IPS-18a (cell line): ENCODE measurements around the gene SIRT7.

ENCODE experiments used
- H3K27ac ChIP-seq: one replicate; pipeline ENCODE4 v1.5.1; 2013; ENCODE audit warnings: low read length
- H3K27me3 ChIP-seq: one replicate; pipeline ENCODE4 v1.6.1; 2013; ENCODE audit warnings: mild to moderate bottlenecking, low read length; ENCODE audit not compliant: control insufficient read depth, insufficient read depth
- H3K36me3 ChIP-seq: one replicate; pipeline ENCODE4 v1.6.1; 2013; ENCODE audit warnings: low read depth, low read length; ENCODE audit not compliant: control insufficient read depth
- H3K4me1 ChIP-seq: one replicate; pipeline ENCODE4 v1.6.1; 2013; ENCODE audit warnings: low read depth, low read length; ENCODE audit not compliant: control insufficient read depth
- H3K4me3 ChIP-seq: one replicate; pipeline ENCODE4 v1.5.1; 2013; ENCODE audit warnings: low read length
- H3K9ac ChIP-seq: one replicate; pipeline ENCODE4 v1.6.1; 2013; ENCODE audit warnings: mild to moderate bottlenecking, low read length, moderate library complexity
- H3K9me3 ChIP-seq: one replicate; pipeline ENCODE4 v1.6.1; 2013; ENCODE audit warnings: low read depth, low read length; ENCODE audit not compliant: control insufficient read depth

Gene SIRT7

DNA sequence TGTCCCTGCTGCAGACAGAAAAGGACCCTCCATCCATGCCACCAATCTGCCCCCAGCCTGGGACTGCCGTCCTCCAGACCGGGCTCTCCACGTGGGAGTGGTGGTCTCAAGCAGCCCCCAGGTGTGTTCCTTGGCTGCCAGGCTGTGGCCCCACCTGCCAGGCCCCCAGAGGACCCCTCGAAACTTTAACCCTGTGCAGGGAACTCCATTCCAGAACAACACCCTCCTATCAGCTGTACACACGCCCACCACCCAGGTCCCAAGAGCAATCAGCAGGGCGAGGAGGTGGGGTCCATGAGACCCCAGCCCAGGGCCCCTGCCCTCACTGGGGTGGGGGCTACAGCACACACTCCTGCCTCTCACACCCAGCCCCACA lies 17.7 kb upstream of the SIRT7 start:
- Histone ChIP-seq H3K27me3 (peaks cover 7% of the 10 kb centered on the region), H3K27ac (no peak overlapping the region), H3K4me1 (no peaks in the 10 kb centered on the region), H3K36me3 (peaks cover 3% of the 10 kb centered on the region), H3K9ac (no peak overlapping the region), H3K4me3 (no peak overlapping the region), H3K9me3 (no peaks in the 10 kb centered on the region)

DNA sequence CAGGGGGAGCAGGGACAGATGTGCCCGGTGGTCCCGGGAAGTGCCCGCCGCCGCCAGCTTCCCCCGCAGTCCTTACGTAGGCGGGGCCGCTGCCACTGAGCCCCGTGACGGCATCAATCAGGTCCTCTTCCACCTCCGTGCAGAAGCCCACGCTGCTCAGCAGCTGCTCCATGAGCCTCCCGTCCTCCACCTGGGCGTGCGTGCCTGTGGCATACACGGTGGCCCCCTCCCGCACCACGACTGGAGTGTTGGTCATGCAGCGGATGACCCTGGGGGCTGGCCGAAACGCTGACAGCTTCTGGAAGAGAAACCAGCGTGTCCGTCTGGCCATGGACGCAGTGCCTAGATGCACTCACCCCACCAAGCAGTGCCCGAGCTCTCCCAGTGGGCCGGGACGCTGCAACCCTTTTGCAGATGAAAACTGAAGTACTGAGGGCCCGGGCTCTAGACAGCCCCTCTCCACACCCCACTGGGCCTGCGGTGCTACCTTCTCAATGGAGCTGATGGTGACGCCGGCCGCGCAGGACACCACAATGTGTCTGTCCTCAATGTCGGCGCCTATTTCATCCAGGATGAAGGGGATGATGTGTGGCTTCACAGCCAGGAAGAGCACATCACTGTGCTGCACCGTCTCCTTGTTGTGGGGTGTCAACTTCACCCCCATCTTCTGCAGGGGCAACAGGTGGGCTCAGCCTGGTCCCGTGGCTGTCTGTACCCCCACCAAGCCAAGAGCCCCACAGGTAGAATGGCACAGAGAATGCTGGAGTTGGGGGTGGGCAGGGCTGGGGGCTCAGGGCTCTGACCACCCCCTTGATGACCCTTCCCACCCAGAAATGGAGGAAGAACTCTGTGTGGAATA lies 17.1 kb upstream of the SIRT7 start:
- H3K9me3 ChIP-seq: no peaks in the 10 kb centered on the region
- H3K4me3 ChIP-seq: no peak overlapping the region
- H3K27ac ChIP-seq: no peak overlapping the region
- peaks cover 7% of the 10 kb centered on the region for H3K27me3 ChIP-seq
- H3K4me1 ChIP-seq: no peaks in the 10 kb centered on the region
- no peak overlapping the region for H3K9ac ChIP-seq
- H3K36me3 ChIP-seq: peaks cover 3% of the 10 kb centered on the region

DNA sequence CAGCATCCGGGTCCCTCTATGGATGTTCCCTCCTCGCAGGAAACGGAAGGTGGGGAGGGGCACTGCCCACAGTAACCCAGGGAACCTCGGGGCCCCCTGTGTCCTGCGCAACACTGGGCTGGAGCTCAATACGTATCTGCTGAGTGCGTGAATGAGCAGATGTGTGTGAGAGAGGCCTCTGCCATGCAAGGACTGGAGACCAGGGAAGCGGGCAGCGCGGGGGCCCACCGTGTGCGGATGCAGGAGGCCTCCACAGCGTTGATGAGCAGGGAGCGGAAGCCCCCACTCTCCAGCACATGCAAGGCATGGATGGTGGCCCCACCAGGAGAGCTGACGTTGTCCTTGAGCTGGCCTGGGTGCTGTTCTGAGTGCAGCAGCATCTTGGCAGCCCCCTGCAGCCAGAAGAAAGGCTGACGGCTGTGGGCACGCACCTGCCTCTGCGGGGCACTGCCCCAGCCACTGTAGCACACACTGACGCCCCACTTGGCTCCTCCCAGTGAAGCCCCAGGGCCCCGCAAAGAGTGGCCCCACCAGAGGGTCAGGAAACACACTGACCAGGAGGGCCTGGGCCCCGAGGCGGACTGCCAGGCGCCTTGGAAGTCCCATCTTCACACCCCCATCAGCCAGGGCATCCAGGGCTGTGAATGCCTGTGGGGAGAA lies 16.3 kb upstream of the SIRT7 start:
- Histone ChIP-seq H3K4me1 (no peaks in the 10 kb centered on the region), H3K4me3 (no peak overlapping the region), H3K9ac (no peak overlapping the region), H3K36me3 (peaks cover 3% of the 10 kb centered on the region), H3K27me3 (peaks cover 11% of the 10 kb centered on the region), H3K9me3 (no peaks in the 10 kb centered on the region), H3K27ac (no peak overlapping the region)

DNA sequence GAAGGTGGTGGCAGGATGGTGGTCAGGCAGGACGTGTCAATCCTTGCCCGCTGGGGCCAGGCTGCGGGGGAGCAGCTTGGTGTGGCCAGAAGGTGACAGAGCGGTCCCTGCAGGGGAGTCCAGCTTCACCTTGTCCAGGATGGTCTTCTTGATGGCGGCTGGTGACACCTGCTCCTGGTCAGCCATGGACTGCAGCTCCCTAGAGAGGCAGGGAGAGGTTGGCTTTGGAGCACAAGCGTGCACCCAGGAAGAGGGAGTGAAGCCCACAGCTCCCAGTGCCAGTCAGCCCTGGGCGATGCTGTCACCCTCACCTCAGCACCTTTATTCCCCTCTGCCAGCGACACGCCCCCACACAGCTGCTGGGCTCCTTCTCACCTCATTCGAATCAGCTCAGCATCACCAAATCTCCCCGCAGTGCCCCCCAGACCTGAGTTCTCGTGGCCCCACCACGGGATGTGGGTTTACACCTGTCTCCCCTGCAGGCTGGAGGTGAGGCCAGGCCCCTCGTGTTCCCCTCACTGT lies 15.3 kb upstream of the SIRT7 start:
- Histone ChIP-seq H3K36me3 (peaks cover 3% of the 10 kb centered on the region), H3K27ac (no peak overlapping the region), H3K27me3 (peaks cover 20% of the 10 kb centered on the region), H3K4me1 (no peaks in the 10 kb centered on the region), H3K4me3 (no peak overlapping the region), H3K9ac (no peak overlapping the region), H3K9me3 (no peaks in the 10 kb centered on the region)

DNA sequence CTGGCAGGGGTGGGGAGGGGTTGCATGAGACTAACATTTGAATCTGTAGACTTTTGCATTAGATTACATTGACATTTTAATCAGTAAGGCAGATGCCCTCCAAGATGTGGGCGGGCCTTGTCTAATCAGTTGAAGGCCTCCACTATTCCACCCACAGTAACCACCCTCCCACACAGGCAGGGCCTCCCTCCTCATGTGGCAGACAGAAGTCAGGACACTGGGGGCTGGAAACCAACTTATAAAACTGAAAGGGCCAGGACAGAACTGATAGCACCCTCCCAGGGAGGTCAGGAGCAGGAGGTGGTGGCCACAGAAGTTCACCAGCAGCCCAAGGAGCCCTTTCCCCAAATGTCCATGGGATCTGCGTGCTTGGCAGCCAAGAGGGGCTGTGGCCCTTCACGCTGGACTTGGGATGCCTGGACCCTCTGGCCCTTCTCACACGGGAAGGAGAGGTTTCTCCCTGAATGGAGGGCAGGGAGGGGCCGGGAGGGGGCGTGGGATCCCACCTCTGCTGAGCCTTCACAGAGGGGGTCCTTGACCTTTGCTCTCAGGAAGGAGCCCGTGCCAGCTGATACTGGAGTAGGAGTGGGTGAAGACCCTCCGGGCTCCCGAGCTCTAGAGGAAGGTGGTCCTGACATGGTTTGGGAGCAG lies 14.5 kb upstream of the SIRT7 start:
- Histone ChIP-seq H3K4me1 (no peaks in the 10 kb centered on the region), H3K36me3 (peaks cover 3% of the 10 kb centered on the region), H3K27ac (no peak overlapping the region), H3K9me3 (no peaks in the 10 kb centered on the region), H3K9ac (no peak overlapping the region), H3K4me3 (no peak overlapping the region), H3K27me3 (peaks cover 16% of the 10 kb centered on the region)

DNA sequence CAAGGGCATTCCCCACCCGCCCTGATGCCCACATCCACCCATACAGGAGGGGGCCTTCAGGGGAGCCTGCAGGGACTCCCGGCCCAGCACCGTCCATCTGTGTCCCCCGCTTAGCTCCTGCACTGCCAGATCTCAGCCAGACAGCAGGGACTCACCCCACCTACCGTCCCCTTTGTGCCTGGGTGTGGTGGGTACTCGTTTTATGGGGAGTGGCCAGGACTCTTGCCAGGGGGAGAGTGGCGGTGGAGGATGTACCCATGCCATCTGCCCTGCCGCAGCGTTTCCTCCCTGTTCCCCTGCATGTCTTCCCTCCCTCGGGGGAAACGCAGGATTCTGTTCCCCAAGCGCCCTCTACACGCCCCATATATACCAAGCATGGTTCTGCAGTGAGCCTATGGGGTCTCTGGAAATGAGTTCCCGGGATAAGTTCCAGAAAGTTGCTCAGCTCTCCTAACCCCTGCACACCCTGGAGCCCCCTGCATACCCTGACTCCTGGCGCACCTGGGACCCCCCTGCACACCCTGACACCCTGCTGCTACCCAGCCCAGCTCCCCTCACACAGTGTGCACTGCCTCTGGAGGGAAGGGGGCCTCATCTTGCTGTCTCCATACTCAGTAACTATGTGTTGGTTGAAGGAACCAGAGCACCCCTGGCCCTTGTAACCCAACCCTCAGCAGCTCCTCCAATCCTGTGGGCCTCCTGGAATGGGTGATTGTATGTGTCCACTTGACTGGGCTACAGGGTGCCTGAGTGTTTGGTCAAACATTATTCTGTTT lies 13.8 kb upstream of the SIRT7 start:
- H3K27me3 ChIP-seq: peaks cover 16% of the 10 kb centered on the region
- H3K36me3 ChIP-seq: peaks cover 3% of the 10 kb centered on the region
- H3K4me1 ChIP-seq: no peaks in the 10 kb centered on the region
- H3K4me3 ChIP-seq: no peak overlapping the region
- no peaks in the 10 kb centered on the region for H3K9me3 ChIP-seq
- H3K9ac ChIP-seq: no peak overlapping the region
- H3K27ac ChIP-seq: no peak overlapping the region

DNA sequence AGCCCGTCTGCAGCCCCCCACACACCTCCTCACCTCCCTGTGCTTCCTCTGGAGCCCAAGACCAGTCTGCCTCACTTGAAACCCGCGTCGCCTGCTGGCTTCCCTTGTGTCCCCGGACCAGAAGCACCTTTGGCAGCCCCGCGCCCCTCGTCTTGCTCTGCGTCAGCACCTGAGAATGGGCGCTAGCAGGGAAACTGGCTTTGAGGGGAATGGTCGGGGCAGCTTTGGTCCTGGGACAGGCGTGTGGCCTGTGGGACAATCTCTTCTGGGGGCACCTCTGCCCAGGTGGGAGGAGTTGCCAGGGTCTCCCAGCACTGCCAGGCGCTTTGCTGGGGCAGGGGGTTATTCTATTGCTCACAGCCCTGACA lies 13.2 kb upstream of the SIRT7 start:
- Histone ChIP-seq H3K27ac (no peak overlapping the region), H3K4me1 (peaks cover 1% of the 10 kb centered on the region), H3K9ac (no peak overlapping the region), H3K36me3 (peaks cover 3% of the 10 kb centered on the region), H3K27me3 (peaks cover 16% of the 10 kb centered on the region), H3K4me3 (no peak overlapping the region), H3K9me3 (no peaks in the 10 kb centered on the region)

DNA sequence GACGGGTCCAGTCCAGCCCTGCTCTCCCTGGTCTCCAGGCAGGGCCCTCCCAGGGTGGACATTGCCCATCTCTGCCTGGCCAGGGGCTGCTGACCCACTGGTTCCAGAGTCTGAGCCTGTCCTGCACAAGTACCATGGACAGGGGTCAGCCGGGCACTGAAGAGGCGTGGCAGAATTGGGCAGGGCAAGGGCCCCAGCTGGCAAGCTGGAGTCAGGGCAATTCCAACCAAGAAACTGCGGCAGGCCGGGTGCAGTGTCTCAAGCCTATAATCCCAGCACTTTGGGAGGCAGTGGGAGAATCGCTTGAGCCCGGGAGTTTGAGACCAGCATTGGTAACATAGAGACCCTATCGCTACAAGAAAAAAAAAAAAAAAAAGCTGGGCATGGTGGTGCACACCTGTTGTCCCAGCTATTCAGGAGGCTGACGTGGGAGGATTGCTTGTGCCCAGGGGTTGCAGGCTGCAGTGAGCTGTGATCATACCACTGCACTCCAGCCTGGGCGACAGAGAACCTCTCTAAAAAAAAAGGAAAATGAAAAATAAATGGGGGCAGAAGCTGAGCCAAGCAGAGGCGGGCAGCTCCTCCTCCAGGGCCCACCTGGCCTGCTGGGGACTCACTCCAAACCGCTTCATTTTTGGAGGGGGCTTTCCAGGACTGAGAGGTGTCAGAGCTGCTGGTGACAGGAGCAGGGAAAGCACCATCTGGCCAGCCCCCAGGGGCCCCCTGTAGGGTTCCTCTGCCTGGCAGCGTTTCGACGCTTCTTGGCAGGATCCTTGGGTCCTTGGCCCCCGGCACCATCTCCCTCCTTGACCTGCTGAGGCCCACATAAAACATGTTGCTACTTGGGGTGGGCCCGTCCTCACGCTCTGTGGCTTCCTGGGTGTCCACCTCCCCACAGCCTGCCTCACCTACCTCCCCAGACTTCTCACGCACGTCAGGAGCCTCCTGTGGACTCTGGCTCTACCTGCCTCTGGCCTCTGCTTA lies 12.5 kb upstream of the SIRT7 start:
- peaks cover 3% of the 10 kb centered on the region for H3K36me3 ChIP-seq
- H3K27ac ChIP-seq: no peak overlapping the region
- H3K4me1 ChIP-seq: peaks cover 6% of the 10 kb centered on the region
- no peak overlapping the region for H3K4me3 ChIP-seq
- no peak overlapping the region for H3K9ac ChIP-seq
- peaks cover 16% of the 10 kb centered on the region for H3K27me3 ChIP-seq
- H3K9me3 ChIP-seq: no peaks in the 10 kb centered on the region

DNA sequence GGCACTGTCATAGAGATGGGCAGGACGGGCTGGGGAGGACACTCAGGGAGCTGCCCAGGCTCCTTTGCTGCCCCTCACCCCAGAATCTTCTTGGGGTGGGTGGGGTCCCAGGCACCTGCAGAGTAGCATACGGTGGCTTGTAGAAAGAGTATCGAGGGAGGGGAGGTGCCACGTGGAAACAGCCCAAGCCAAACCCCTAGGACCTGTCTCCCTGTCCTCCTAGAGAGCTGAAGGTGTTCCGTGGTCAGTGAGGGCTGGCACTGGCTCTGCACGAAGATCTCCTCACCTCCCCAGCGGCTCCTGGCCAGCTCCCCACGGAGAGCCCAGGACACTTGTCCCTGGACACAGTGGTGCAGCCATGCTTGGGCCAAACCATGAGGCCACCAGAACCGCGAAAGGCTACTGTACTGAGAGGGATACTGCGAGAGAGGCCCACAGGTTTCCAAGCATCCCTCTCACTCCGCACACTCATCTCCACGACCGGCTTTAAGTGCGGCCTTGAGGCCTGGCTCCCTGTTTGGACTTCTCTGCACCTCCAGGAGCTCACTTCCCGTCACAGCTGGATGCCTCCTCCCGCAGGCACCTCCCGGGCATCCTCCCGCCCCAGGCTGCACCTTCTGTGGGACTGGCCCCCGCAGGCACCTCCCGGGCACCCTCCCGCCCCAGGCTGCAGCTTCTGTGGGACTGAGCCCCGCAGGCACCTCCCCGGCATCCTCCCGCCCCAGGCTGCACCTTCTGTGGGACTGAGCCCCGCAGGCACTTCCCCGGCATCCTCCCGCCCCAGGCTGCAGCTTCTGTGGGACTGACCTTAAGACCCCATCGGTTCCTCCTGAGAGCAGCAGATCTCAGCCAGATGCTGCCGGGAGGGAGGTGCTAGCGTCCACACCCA lies 11.5 kb upstream of the SIRT7 start:
- Histone ChIP-seq H3K4me1 (peaks cover 15% of the 10 kb centered on the region), H3K4me3 (no peak overlapping the region), H3K9me3 (no peaks in the 10 kb centered on the region), H3K27me3 (peaks cover 16% of the 10 kb centered on the region), H3K36me3 (peaks cover 3% of the 10 kb centered on the region), H3K27ac (no peak overlapping the region), H3K9ac (no peak overlapping the region)
